Spleen (tissue), 11 donors: Measurements from ENCODE around the gene PTPRM. TPM values are rescaled to one million over a fixed set of nuclear protein-coding genes. Genes with fewer than 3 reads are reported as not detected.
"Not testable (repeated sequence)": the region's sequence is repeated elsewhere in the genome, so short reads cannot be mapped to it uniquely, and the experiment has no call there.

Experiments
- DNase-seq: peaks from one replicate; pipeline ENCODE4 v3.0.0-alpha.2; 2020
- H3K27ac ChIP-seq, 8 donors: fragments of 200-600 bp; sonication (generic) in 7 of 8; 1 replicate in 4 of 8; 2 replicates in 4 of 8; pipeline versions ENCODE4 v1.5.0 to v1.8.0; 2016 to 2021; ENCODE audit warnings: inconsistent platforms in 4 of 8, mild to moderate bottlenecking in 4 of 8, moderate library complexity in 1 of 8
- H3K27me3 ChIP-seq, 7 donors: fragments of 200-600 bp; sonication (generic) in 6 of 7; replicated peaks in 1 of 7; 1 replicate in 4 of 7; 2 replicates in 3 of 7; pipeline versions ENCODE4 v1.5.0 to v1.8.0; 2016 to 2021; ENCODE audit warnings: inconsistent platforms in 3 of 7, mild to moderate bottlenecking in 1 of 7
- H3K36me3 ChIP-seq, 6 donors: fragments of 200-600 bp; sonication (generic) in 5 of 6; 1 replicate in 4 of 6; 2 replicates in 2 of 6; pipeline versions ENCODE4 v1.5.0 to v1.8.0; 2016 to 2021; ENCODE audit warnings: inconsistent platforms in 2 of 6
- H3K4me1 ChIP-seq, 6 donors: fragments of 200-600 bp; sonication (generic) in 5 of 6; 1 replicate in 3 of 6; 2 replicates in 3 of 6; pipeline versions ENCODE4 v1.5.0 to v1.8.0; 2016 to 2021; ENCODE audit warnings: inconsistent platforms in 3 of 6
- H3K4me3 ChIP-seq, 8 donors: fragments of 200-600 bp; sonication (generic) in 7 of 8; 1 replicate in 4 of 8; 2 replicates in 4 of 8; pipeline versions ENCODE4 v1.5.0 to v1.8.0; 2016 to 2021; ENCODE audit warnings: inconsistent platforms in 4 of 8, mild to moderate bottlenecking in 4 of 8, moderate library complexity in 2 of 8
- H3K9me3 ChIP-seq, 8 donors: fragments of 200-600 bp; sonication (generic) in 7 of 8; 1 replicate in 4 of 8; 2 replicates in 4 of 8; pipeline versions ENCODE4 v1.5.0 to v1.8.0; 2016 to 2021; ENCODE audit warnings: inconsistent platforms in 4 of 8
- POLR2A ChIP-seq, 3 donors: fragments of 450-650 bp; IDR thresholded peaks; one replicate each; pipeline ENCODE4 v1.5.1; 2017; ENCODE audit warnings: antibody characterized with exemption in 3 of 3, mild to moderate bottlenecking in 1 of 3
- POLR2AphosphoS5 ChIP-seq, 3 donors: sonication (generic); formaldehyde crosslinking; IDR thresholded peaks; one replicate each; pipeline ENCODE4 v1.5.1; 2017; ENCODE audit warnings: antibody characterized with exemption in 3 of 3
- WGBS, 5 donors: extraction: QIAGEN DNeasy Blood & Tissue Kit in 3 of 5; methylation state at CpG; one replicate each; pipeline versions ENCODE4 v1.1.5 to v1.1.7; 2013 to 2018; 5-methylcytosine and 5-hydroxymethylcytosine counted together
- intact Hi-C: fragments of 100-400 bp; cut with DNase I; formaldehyde crosslinking; loops from one replicate; pipeline ENCODE4 v1.15.0; 2023; ENCODE audit warnings: low total_unique reads
- polyA plus RNA-seq, 3 donors: library from polyadenylated mRNA; stranded (reverse); fragments of 200-250 nt; gene quantifications; one replicate each; pipeline ENCODE4 v1.2.1, GENCODE V29; 2013
- total RNA-seq, 7 donors: library from RNA; depleted of rRNA in 3 of 7; stranded (reverse); fragments of >200 nt in 3 of 7; fragmentation: NEBNext Ultra II Directional in 4 of 7; extraction: Animal tissue kit (Norgen Biotek cat#: 25700) in 4 of 7; gene quantifications; one replicate each; pipeline versions ENCODE4 v1.1.0 to v1.2.1, GENCODE V29; 2016 to 2021
- TF ChIP-seq, protein P1 (sequence below), 11 experiments: fragments of 200-600 bp in 7 of 11; fragments of 450-650 bp in 4 of 11; sonication (generic) in 4 of 11; IDR thresholded peaks in 8 of 11; conservative IDR thresholded peaks in 3 of 11; 1 replicate in 7 of 11; 2 replicates in 4 of 11; pipeline versions ENCODE4 v1.4.0 to v1.8.0; 2016 to 2021; ENCODE audit warnings: antibody characterized with exemption in 11 of 11, inconsistent platforms in 4 of 11, mild to moderate bottlenecking in 1 of 11
- donor health status: healthy with polysubstance abuse.
- donor health status: DM: no; HTN: no; CAD: no; lungs with moderate emphysema.
- donor health status: DM: no; HTN: no; CAD: no.
- donor health status: Bipolar disorder and iron deficiency.
- donor health status: healthy.
- donor health status: DM: no; HTN: no; CAD: no.
- donor health status: DM: yes; HTN: yes; CAD: no.

The PTPRM gene
- total and polyA plus RNA-seq, 10 donors = 23.5 to 97.8 (median 62.8) TPM

DNA sequence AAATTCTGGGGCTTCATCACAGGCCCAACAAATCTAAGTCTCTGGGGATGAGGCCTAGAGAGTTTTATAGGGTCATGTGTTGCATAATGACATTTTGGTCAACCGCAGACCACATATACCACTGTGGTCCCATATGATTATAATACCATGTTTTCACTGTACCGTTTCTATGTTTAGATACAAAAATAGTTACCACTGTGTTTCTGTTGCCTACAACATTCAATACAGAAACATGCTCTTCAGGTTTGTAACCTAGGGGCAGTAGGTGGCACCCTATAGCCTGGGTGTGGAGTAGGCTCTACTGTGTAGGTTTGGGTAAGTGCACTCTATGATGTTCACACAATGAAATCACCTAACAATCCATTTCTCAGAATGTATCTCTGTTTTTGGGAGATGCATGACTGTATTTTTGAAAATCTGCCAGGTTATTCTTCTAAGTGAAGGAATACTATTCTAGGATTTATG is 485.2 kb downstream of the PTPRM start:
- Histone ChIP-seq H3K27me3 (no peaks in the 10 kb centered on the region), H3K4me3 (no peak overlapping the region), H3K27ac (no peak overlapping the region), H3K36me3 (no peaks in the 10 kb centered on the region), H3K9me3 (no peaks in the 10 kb centered on the region), H3K4me1 (peaks cover 0 to 19% (median 6%) of the 10 kb centered on the region in 6 donors)
- intact Hi-C loops = no loop called here
- WGBS, 5 donors = 27 to 53% (median 49%) methylated on average over 2 of the region's 2 CpGs
- no peak for DNase-seq
- TF ChIP-seq, protein P1, sequence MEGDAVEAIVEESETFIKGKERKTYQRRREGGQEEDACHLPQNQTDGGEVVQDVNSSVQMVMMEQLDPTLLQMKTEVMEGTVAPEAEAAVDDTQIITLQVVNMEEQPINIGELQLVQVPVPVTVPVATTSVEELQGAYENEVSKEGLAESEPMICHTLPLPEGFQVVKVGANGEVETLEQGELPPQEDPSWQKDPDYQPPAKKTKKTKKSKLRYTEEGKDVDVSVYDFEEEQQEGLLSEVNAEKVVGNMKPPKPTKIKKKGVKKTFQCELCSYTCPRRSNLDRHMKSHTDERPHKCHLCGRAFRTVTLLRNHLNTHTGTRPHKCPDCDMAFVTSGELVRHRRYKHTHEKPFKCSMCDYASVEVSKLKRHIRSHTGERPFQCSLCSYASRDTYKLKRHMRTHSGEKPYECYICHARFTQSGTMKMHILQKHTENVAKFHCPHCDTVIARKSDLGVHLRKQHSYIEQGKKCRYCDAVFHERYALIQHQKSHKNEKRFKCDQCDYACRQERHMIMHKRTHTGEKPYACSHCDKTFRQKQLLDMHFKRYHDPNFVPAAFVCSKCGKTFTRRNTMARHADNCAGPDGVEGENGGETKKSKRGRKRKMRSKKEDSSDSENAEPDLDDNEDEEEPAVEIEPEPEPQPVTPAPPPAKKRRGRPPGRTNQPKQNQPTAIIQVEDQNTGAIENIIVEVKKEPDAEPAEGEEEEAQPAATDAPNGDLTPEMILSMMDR (IDR thresholded peaks at IDR 0.05 in 8 of 11, conservative IDR thresholded peaks at IDR 0.05 in 3 of 11) = no peak
- no peak for TF ChIP-seq POLR2AphosphoS5 (IDR thresholded peaks at IDR 0.05)
- no peak for TF ChIP-seq POLR2A (IDR thresholded peaks at IDR 0.05)

DNA sequence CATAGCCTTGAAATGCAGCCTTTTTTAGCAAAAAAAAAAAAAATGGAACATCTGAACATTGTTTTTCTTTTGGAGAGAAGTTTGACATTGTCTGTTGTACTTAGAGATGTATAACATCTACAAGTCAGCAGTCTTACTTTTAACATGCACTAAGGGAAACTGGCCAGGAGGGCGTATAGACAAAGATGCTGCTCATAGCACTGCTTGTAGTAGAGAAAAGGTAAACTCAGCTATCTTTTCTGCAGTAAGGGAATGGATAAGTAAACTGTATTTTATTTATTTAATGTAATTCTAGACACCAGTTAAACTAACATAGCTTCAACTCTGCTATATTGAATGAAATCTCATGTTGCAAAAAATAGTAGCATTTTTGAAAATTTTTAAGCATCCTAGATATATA is 489.6 kb downstream of the PTPRM start:
- intact Hi-C loops = no loop called here
- H3K27me3 ChIP-seq = no peaks in the 10 kb centered on the region
- H3K27ac ChIP-seq = no peak overlapping the region
- H3K4me3 ChIP-seq = no peak overlapping the region
- peaks cover 0 to 6% (median 0%) of the 10 kb centered on the region in 6 donors for H3K4me1 ChIP-seq
- H3K9me3 ChIP-seq = no peaks in the 10 kb centered on the region
- DNase-seq = no peak
- TF ChIP-seq POLR2A (IDR thresholded peaks at IDR 0.05) (no peak), POLR2AphosphoS5 (IDR thresholded peaks at IDR 0.05) (no peak)
- TF ChIP-seq, protein P1 (IDR thresholded peaks at IDR 0.05 in 8 of 11, conservative IDR thresholded peaks at IDR 0.05 in 3 of 11) = no peak
- WGBS, 5 donors = 88 to 95% (median 91%) methylated on average over 1 of the region's 1 CpG
- H3K36me3 ChIP-seq = no peaks in the 10 kb centered on the region

DNA sequence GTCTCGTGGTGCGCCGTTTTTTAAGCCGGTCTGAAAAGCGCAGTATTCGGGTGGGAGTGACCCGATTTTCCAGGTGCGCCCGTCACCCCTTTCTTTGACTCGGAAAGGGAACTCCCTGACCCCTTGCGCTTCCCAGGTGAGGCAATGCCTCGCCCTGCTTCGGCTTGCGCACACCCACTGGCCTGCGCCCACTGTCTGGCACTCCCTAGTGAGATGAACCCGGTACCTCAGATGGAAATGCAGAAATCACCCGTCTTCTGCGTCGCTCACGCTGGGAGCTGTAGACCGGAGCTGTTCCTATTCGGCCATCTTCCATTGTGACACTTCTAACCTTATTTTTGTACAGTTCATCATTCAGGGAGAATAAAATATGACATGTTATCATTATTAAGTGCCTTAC is 496.0 kb downstream of the PTPRM start:
- H3K9me3 ChIP-seq, H3K36me3 ChIP-seq, H3K4me1 ChIP-seq, H3K4me3 ChIP-seq, DNase-seq, H3K27ac ChIP-seq, intact Hi-C loops, H3K27me3 ChIP-seq: not testable (repeated sequence)
- WGBS, 5 donors = 80 to 94% (median 92%) methylated on average over 12 to 13 of the region's 22 CpGs

DNA sequence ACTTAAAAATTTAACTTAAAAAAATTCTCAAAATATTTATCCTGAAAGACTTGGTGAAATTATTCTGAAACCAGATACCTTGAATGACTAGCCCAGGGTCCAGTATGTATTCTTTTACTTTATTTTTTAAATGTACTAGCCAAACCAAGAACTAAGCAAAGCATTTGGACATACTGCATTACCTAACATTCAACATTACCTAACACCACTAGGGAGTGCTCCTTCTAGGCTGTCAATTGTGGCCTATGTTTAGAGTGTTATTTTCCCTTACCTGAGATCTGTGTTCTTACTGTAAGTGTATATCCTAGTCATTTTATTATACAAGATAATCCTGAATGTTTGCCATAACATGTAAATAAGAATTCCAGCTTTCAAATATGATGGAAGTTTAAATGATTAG is 496.6 kb downstream of the PTPRM start:
- Histone ChIP-seq H3K36me3 (no peaks in the 10 kb centered on the region), H3K27me3 (no peaks in the 10 kb centered on the region), H3K9me3 (no peaks in the 10 kb centered on the region), H3K4me3 (no peak overlapping the region), H3K27ac (no peak overlapping the region), H3K4me1 (no peaks in the 10 kb centered on the region)
- DNase-seq = no peak
- intact Hi-C loops = no loop called here
- TF ChIP-seq POLR2A (IDR thresholded peaks at IDR 0.05) = no peak
- no peak for TF ChIP-seq POLR2AphosphoS5 (IDR thresholded peaks at IDR 0.05)
- TF ChIP-seq, protein P1 (IDR thresholded peaks at IDR 0.05 in 8 of 11, conservative IDR thresholded peaks at IDR 0.05 in 3 of 11) = no peak

DNA sequence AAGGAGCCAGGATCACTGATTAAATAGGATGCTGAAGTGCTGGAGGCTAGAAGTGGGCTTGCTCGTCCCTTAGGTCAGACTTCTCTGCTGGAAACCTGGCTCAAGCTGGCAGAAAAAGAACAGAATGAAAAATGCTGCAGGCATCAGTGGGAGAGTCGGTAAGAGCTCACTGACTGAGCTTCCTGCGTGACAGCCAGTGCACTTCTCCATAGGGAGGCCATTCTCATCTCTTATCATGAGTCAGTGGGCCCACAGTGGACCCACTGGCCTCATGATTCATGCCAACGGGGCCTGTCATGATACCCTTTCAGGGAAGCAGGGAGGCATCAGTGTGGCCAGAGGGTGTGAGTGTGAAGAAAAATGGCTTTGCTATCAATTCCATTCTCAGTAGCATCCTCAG is 498.2 kb downstream of the PTPRM start:
- H3K27me3 ChIP-seq = no peaks in the 10 kb centered on the region
- no peak overlapping the region for H3K27ac ChIP-seq
- H3K4me3 ChIP-seq = no peak overlapping the region
- H3K4me1 ChIP-seq = no peaks in the 10 kb centered on the region
- no peak for DNase-seq
- no peaks in the 10 kb centered on the region for H3K9me3 ChIP-seq
- H3K36me3 ChIP-seq = no peaks in the 10 kb centered on the region
- TF ChIP-seq, protein P1 (IDR thresholded peaks at IDR 0.05 in 8 of 11, conservative IDR thresholded peaks at IDR 0.05 in 3 of 11) = no peak
- no peak for TF ChIP-seq POLR2A (IDR thresholded peaks at IDR 0.05)
- TF ChIP-seq POLR2AphosphoS5 (IDR thresholded peaks at IDR 0.05) = no peak
- intact Hi-C loops = no loop called here
- 83 to 94% (median 88%) methylated on average over 4 of the region's 4 CpGs for WGBS, 5 donors
